Panc1 (cell line): ENCODE measurements around the gene CDK2. TPM values are rescaled to one million over a fixed set of nuclear protein-coding genes. Genes with fewer than 3 reads are reported as not detected.

Experiments
- ATAC-seq: fragments of 200-7000 bp; cut with Tn5 transposase; 2 replicates; pipeline ENCODE4 v1.9.1; 2020; ENCODE audit warnings: mild to moderate bottlenecking, moderate library complexity
- BruUV-seq: library from RNA; stranded (reverse); fragments of 400-500 nt; replicated peaks from 2 replicates; lab custom pipeline; 2021; lab: Mats Ljungman, UMichigan
- CTCF ChIA-PET: fragments of 300-600 bp; sonication (Branson Sonifier 250); formaldehyde crosslinking; loops from one replicate; lab custom pipeline; 2022; ENCODE audit warnings: antibody characterized with exemption; lab: Charles Lee
- POLR2A ChIA-PET: fragments of 300-600 bp; sonication (Branson Sonifier 250); formaldehyde crosslinking; loops from one replicate; lab custom pipeline; 2022; ENCODE audit warnings: antibody characterized with exemption; lab: Charles Lee
- DNase-seq: peaks from one replicate; pipeline ENCODE4 v3.0.0-alpha.2; 2010; ENCODE audit warnings: low read depth, low spot score
- H3K27ac ChIP-seq: 2 replicates; pipeline ENCODE4 v1.5.1; 2011; ENCODE audit warnings: mild to moderate bottlenecking, low read length, inconsistent platforms
- H3K27me3 ChIP-seq: fragments of 200-500 bp; sonication (Bioruptor generic); 2 replicates; pipeline ENCODE4 v1.6.0; 2014; ENCODE audit warnings: low read length, inconsistent platforms; ENCODE audit not compliant: control insufficient read depth, insufficient read depth
- H3K36me3 ChIP-seq: fragments of 200-500 bp; sonication (Bioruptor generic); 2 replicates; pipeline ENCODE4 v1.5.1; 2014; ENCODE audit warnings: inconsistent platforms, mild to moderate bottlenecking, low read length, moderate library complexity; ENCODE audit not compliant: control insufficient read depth, insufficient read depth
- H3K4me1 ChIP-seq: 2 replicates; pipeline ENCODE4 v1.5.1; 2011; ENCODE audit warnings: inconsistent platforms, mild to moderate bottlenecking, low read length, moderate library complexity; ENCODE audit not compliant: control insufficient read depth, insufficient read depth
- H3K4me3 ChIP-seq, 2 experiments: 2 replicates each; pipeline ENCODE4 v1.5.1; 2011 to 2012; ENCODE audit warnings: low read depth in 2 of 2, low read length in 2 of 2, mild to moderate bottlenecking in 2 of 2, inconsistent platforms in 1 of 2, moderate library complexity in 1 of 2
- H3K9me3 ChIP-seq: fragments of 200-500 bp; sonication (Bioruptor generic); 2 replicates; pipeline ENCODE4 v1.5.1; 2014; ENCODE audit warnings: low read depth, mild to moderate bottlenecking, inconsistent platforms, low read length, moderate library complexity; ENCODE audit not compliant: control insufficient read depth, insufficient read depth
- CTCF ChIP-seq: fragments of 450-650 bp; IDR thresholded peaks from 2 replicates; pipeline ENCODE4 v1.5.1; 2017; ENCODE audit warnings: mild to moderate bottlenecking
- POLR2AphosphoS5 ChIP-seq: IDR thresholded peaks from 2 replicates; pipeline ENCODE4 v1.6.1; 2012; ENCODE audit warnings: mild to moderate bottlenecking, low read depth, low read length, moderate library complexity
- SIN3A ChIP-seq: IDR thresholded peaks from 2 replicates; pipeline ENCODE4 v1.6.1; 2012; ENCODE audit warnings: low read depth, mild to moderate bottlenecking, low read length, moderate library complexity, borderline replicate concordance; ENCODE audit not compliant: insufficient read depth
- TCF7L2 ChIP-seq: IDR thresholded peaks from 2 replicates; pipeline ENCODE4 v1.6.1; 2011; ENCODE audit warnings: mild to moderate bottlenecking, low read depth, low read length, inconsistent platforms
- in situ Hi-C: cut with HindIII; loops from 2 replicates; pipeline ENCODE4 v1.10.0; 2016; ENCODE audit warnings: low sequenced_read_pairs, low pct_unique_long_range_greater_than_20kb
- intact Hi-C: fragments of 100-400 bp; cut with micrococcal nuclease; formaldehyde crosslinking; loops from one replicate; pipeline ENCODE4 v1.10.0; 2022; ENCODE audit not compliant: unreplicated experiment
- total RNA-seq: library from RNA; stranded (reverse); gene quantifications from one replicate; pipeline ENCODE4 v1.2.1, GENCODE V29; 2021; ENCODE audit not compliant: unreplicated experiment
- TF ChIP-seq, protein P1 (sequence below), 2 experiments: IDR thresholded peaks; 2 replicates each; pipeline ENCODE4 v1.6.1; 2011 to 2012; ENCODE audit warnings: low read depth in 2 of 2, control low read depth in 1 of 2, low read length in 1 of 2, mild to moderate bottlenecking in 1 of 2, moderate library complexity in 1 of 2; ENCODE audit not compliant: insufficient read depth in 1 of 2

CDK2 gene
- total RNA-seq, 1 experiment from 2014 or later = 72.9 TPM

DNA sequence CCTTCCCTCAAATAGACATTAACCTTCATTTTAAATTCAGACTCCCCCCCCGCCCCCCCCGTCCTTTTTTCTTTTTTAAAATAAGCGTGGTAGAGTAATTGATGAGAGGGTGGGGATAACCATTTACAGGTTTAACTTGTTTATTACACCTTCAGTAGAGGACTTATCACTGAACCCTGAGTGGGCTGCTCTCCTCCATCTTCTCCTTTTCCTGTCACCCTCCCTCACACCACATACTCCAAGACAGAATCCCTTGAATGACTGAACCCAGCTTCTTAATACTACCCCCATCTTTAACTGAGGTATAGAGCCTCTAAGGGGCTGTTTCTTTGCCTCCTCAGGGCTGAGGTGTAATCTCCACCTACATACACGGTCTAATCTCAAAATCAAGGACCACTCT is 50.6 kb downstream of the CDK2 start:
- no peak overlapping the region for H3K4me3 ChIP-seq
- no peaks in the 10 kb centered on the region for H3K4me1 ChIP-seq
- no peak overlapping the region for H3K27ac ChIP-seq
- no peaks in the 10 kb centered on the region for H3K9me3 ChIP-seq
- intact Hi-C loops = no loop called here
- no peaks in the 10 kb centered on the region for H3K36me3 ChIP-seq
- ChIA-PET POLR2A (no interaction called here), CTCF (no interaction called here)
- DNase-seq (no peak), ATAC-seq (no peak)
- BruUV-seq = no TSS peak
- no peaks in the 10 kb centered on the region for H3K27me3 ChIP-seq
- in situ Hi-C loops = no loop called here
- TF ChIP-seq POLR2AphosphoS5 (no peak), CTCF (no peak), TCF7L2 (no peak), SIN3A (no peak)
- TF ChIP-seq, protein P1, sequence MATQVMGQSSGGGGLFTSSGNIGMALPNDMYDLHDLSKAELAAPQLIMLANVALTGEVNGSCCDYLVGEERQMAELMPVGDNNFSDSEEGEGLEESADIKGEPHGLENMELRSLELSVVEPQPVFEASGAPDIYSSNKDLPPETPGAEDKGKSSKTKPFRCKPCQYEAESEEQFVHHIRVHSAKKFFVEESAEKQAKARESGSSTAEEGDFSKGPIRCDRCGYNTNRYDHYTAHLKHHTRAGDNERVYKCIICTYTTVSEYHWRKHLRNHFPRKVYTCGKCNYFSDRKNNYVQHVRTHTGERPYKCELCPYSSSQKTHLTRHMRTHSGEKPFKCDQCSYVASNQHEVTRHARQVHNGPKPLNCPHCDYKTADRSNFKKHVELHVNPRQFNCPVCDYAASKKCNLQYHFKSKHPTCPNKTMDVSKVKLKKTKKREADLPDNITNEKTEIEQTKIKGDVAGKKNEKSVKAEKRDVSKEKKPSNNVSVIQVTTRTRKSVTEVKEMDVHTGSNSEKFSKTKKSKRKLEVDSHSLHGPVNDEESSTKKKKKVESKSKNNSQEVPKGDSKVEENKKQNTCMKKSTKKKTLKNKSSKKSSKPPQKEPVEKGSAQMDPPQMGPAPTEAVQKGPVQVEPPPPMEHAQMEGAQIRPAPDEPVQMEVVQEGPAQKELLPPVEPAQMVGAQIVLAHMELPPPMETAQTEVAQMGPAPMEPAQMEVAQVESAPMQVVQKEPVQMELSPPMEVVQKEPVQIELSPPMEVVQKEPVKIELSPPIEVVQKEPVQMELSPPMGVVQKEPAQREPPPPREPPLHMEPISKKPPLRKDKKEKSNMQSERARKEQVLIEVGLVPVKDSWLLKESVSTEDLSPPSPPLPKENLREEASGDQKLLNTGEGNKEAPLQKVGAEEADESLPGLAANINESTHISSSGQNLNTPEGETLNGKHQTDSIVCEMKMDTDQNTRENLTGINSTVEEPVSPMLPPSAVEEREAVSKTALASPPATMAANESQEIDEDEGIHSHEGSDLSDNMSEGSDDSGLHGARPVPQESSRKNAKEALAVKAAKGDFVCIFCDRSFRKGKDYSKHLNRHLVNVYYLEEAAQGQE (IDR thresholded peaks at IDR 0.05; ENCODE audit: insufficient read depth in 1 of 2, low read depth in 2 of 2, low read length in 1 of 2) = no peak

DNA sequence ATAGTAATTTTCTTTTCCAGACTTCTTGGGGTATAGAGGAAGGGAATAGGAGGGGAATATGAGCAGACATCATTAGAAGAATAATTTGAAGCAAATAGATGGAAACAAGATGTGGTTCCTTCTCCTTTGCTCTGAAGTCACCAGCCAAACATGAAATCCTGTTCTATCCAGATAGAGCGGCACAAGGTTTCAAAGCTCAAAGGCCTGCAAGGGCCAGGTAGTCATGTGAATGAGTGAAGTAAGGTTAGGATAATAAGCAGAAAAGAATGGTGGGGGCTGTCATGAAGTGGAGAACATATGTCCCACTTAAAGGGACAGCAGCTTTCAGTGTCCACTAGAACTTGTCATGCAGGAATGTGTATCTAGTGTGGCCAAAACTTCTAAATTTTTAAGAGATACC is 51.7 kb downstream of the CDK2 start:
- no peaks in the 10 kb centered on the region for H3K4me1 ChIP-seq
- no peak overlapping the region for H3K4me3 ChIP-seq
- TF ChIP-seq TCF7L2 = no peak
- no peak for TF ChIP-seq CTCF
- TF ChIP-seq SIN3A = no peak
- TF ChIP-seq, protein P1 (IDR thresholded peaks at IDR 0.05; ENCODE audit: insufficient read depth in 1 of 2, low read depth in 2 of 2, low read length in 1 of 2) = no peak
- TF ChIP-seq POLR2AphosphoS5 = no peak
- CTCF ChIA-PET = no interaction called here
- H3K27ac ChIP-seq = no peak overlapping the region
- DNase-seq = no peak
- POLR2A ChIA-PET = no interaction called here
- no peak for ATAC-seq
- no peaks in the 10 kb centered on the region for H3K36me3 ChIP-seq
- no peaks in the 10 kb centered on the region for H3K9me3 ChIP-seq
- no peaks in the 10 kb centered on the region for H3K27me3 ChIP-seq
- BruUV-seq = no TSS peak
- intact Hi-C loops (no loop called here), in situ Hi-C loops (no loop called here)
